ENCODE data around the gene MT1G. TPM values are rescaled to one million over a fixed set of nuclear protein-coding genes. Genes with fewer than 3 reads are reported as not detected.

The MT1G gene
- total and polyA plus RNA-seq, 4 experiments from 2014 or later = 1.3 TPM; not detected in 3

GRCh38 chr16:56697456-56698155 lies 29.7 kb upstream of the MT1G start:
- intact Hi-C loops (cut with micrococcal nuclease) = no loop called here
- no peaks in the 10 kb centered on the region for H3K36me3 ChIP-seq (ENCODE audit: insufficient read depth, low read length)
- DNase-seq = no peak
- H3K9me3 ChIP-seq (ENCODE audit: control insufficient read depth in 1 of 2, low read length in 2 of 2) = no peaks in the 10 kb centered on the region
- H3K27ac ChIP-seq (ENCODE audit: low read depth, low read length) = no peak overlapping the region
- Mint-ChIP-seq H3K9me3 (peaks cover 0 to 7% (median 2%) of the 10 kb centered on the region in 8 donors), H3K27me3 (no peaks in the 10 kb centered on the region), H3K27ac (peak overlapping the region in 1 of 7 donors; percentile 57), H3K36me3 (no peaks in the 10 kb centered on the region), H3K4me1 (peaks cover 7 to 8% (median 8%) of the 10 kb centered on the region in 4 donors), H3K4me3 (peak overlapping the region in 1 of 8 donors; percentile 18)
- POLR2A ChIA-PET (ENCODE audit: partially characterized antibody) = no interaction called here
- no peaks in the 10 kb centered on the region for H3K27me3 ChIP-seq (ENCODE audit: insufficient read depth, low read length)
- CTCF ChIA-PET (ENCODE audit: partially characterized antibody) = interaction anchor here (0.7 to 2.0 kb wide), 3 partner anchors 54 to 121 kb away, joined by 3 to 10 read pairs (median 6); no protein-coding TSS in a partner anchor
- no peak overlapping the region for H3K4me3 ChIP-seq (ENCODE audit: low read length in 2 of 2)
- peaks cover 7% of the 10 kb centered on the region for H3K4me1 ChIP-seq (ENCODE audit: insufficient read depth, low read length)

- H3K36me3 ChIP-seq (ENCODE audit: insufficient read depth, low read length) = no peaks in the 10 kb centered on the region
- no peak overlapping the region for H3K27ac ChIP-seq (ENCODE audit: low read depth, low read length)
- no peaks in the 10 kb centered on the region for H3K27me3 ChIP-seq (ENCODE audit: insufficient read depth, low read length)
- Mint-ChIP-seq H3K9me3 (peaks cover 0 to 7% (median 2%) of the 10 kb centered on the region in 8 donors), H3K4me3 (no peak overlapping the region), H3K4me1 (no peaks in the 10 kb centered on the region), H3K36me3 (no peaks in the 10 kb centered on the region), H3K27ac (no peak overlapping the region), H3K27me3 (no peaks in the 10 kb centered on the region)
- intact Hi-C loops (cut with micrococcal nuclease) = no loop called here
- H3K9me3 ChIP-seq (ENCODE audit: control insufficient read depth in 1 of 2, low read length in 2 of 2) = no peaks in the 10 kb centered on the region
- ChIA-PET POLR2A (ENCODE audit: partially characterized antibody) (interaction anchor here (1.0 kb wide), 1 partner anchor 13 kb away, joined by 4 read pairs; no protein-coding TSS in a partner anchor), CTCF (ENCODE audit: partially characterized antibody) (interaction anchor here (0.9 to 2.0 kb wide), 3 partner anchors 118 to 132 kb away, joined by 3 to 6 read pairs (median 4); no protein-coding TSS in a partner anchor)
- DNase-seq = no peak
- no peaks in the 10 kb centered on the region for H3K4me1 ChIP-seq (ENCODE audit: insufficient read depth, low read length)
- no peak overlapping the region for H3K4me3 ChIP-seq (ENCODE audit: low read length in 2 of 2)
These were observed 27.4 kb upstream of the MT1G start for GRCh38 chr16:56695246-56695645.

GRCh38 chr16:56691885-56692284 lies 24.0 kb upstream of the MT1G start:
- no peaks in the 10 kb centered on the region for H3K27me3 Mint-ChIP-seq
- no peak overlapping the region for H3K4me3 Mint-ChIP-seq
- peaks cover 0 to 2% (median 0%) of the 10 kb centered on the region in 8 donors for H3K9me3 Mint-ChIP-seq
- H3K27ac Mint-ChIP-seq = no peak overlapping the region
- H3K4me1 Mint-ChIP-seq = no peaks in the 10 kb centered on the region
- no peak for DNase-seq
- no peaks in the 10 kb centered on the region for H3K9me3 ChIP-seq (ENCODE audit: control insufficient read depth in 1 of 2, low read length in 2 of 2)
- ChIA-PET CTCF (ENCODE audit: partially characterized antibody) (interaction anchor here (1.6 kb wide), 1 partner anchor 10 kb away, joined by 5 read pairs; no protein-coding TSS in a partner anchor), POLR2A (ENCODE audit: partially characterized antibody) (no interaction called here)
- peaks cover 0 to under 1% of the 10 kb centered on the region in 2 donors for H3K36me3 Mint-ChIP-seq
- H3K4me1 ChIP-seq (ENCODE audit: insufficient read depth, low read length) = no peaks in the 10 kb centered on the region
- H3K27me3 ChIP-seq (ENCODE audit: insufficient read depth, low read length) = no peaks in the 10 kb centered on the region
- no peaks in the 10 kb centered on the region for H3K36me3 ChIP-seq (ENCODE audit: insufficient read depth, low read length)
- intact Hi-C loops (cut with micrococcal nuclease) = no loop called here
- H3K27ac ChIP-seq (ENCODE audit: low read depth, low read length) = no peak overlapping the region
- no peak overlapping the region for H3K4me3 ChIP-seq (ENCODE audit: low read length in 2 of 2)

GRCh38 chr16:56690420-56691122 lies 22.7 kb upstream of the MT1G start:
- no peak for DNase-seq
- ChIA-PET POLR2A (ENCODE audit: partially characterized antibody) (no interaction called here), CTCF (ENCODE audit: partially characterized antibody) (no interaction called here)
- H3K27ac ChIP-seq (ENCODE audit: low read depth, low read length) = no peak overlapping the region
- H3K27ac Mint-ChIP-seq = no peak overlapping the region
- no peaks in the 10 kb centered on the region for H3K36me3 ChIP-seq (ENCODE audit: insufficient read depth, low read length)
- no peak overlapping the region for H3K4me3 ChIP-seq (ENCODE audit: low read length in 2 of 2)
- H3K9me3 Mint-ChIP-seq = peaks cover 0 to 4% (median 1%) of the 10 kb centered on the region in 8 donors
- H3K27me3 Mint-ChIP-seq = no peaks in the 10 kb centered on the region
- peaks cover 2 to 9% of the 10 kb centered on the region in 2 donors for H3K36me3 Mint-ChIP-seq
- no peaks in the 10 kb centered on the region for H3K9me3 ChIP-seq (ENCODE audit: control insufficient read depth in 1 of 2, low read length in 2 of 2)
- no peaks in the 10 kb centered on the region for H3K4me1 Mint-ChIP-seq
- no peaks in the 10 kb centered on the region for H3K27me3 ChIP-seq (ENCODE audit: insufficient read depth, low read length)
- no peaks in the 10 kb centered on the region for H3K4me1 ChIP-seq (ENCODE audit: insufficient read depth, low read length)
- intact Hi-C loops (cut with micrococcal nuclease) = no loop called here
- no peak overlapping the region for H3K4me3 Mint-ChIP-seq

GRCh38 chr16:56689171-56689570 lies 21.3 kb upstream of the MT1G start:
- Histone ChIP-seq H3K4me1 (ENCODE audit: insufficient read depth, low read length) (no peaks in the 10 kb centered on the region), H3K9me3 (ENCODE audit: control insufficient read depth in 1 of 2, low read length in 2 of 2) (no peaks in the 10 kb centered on the region), H3K27me3 (ENCODE audit: insufficient read depth, low read length) (no peaks in the 10 kb centered on the region), H3K27ac (ENCODE audit: low read depth, low read length) (no peak overlapping the region), H3K36me3 (ENCODE audit: insufficient read depth, low read length) (no peaks in the 10 kb centered on the region), H3K4me3 (ENCODE audit: low read length in 2 of 2) (no peak overlapping the region)
- no peaks in the 10 kb centered on the region for H3K27me3 Mint-ChIP-seq
- H3K4me3 Mint-ChIP-seq = no peak overlapping the region
- peaks cover 2 to 13% of the 10 kb centered on the region in 2 donors for H3K36me3 Mint-ChIP-seq
- peaks cover 0 to 3% (median under 1%) of the 10 kb centered on the region in 4 donors for H3K4me1 Mint-ChIP-seq
- intact Hi-C loops (cut with micrococcal nuclease) = no loop called here
- peaks cover 0 to 4% (median 1%) of the 10 kb centered on the region in 8 donors for H3K9me3 Mint-ChIP-seq
- DNase-seq = no peak
- POLR2A ChIA-PET (ENCODE audit: partially characterized antibody) = no interaction called here
- CTCF ChIA-PET (ENCODE audit: partially characterized antibody) = interaction anchor here (1.2 kb wide), 1 partner anchor 12 kb away, joined by 9 read pairs; no protein-coding TSS in a partner anchor
- H3K27ac Mint-ChIP-seq = no peak overlapping the region

GRCh38 chr16:56688762-56689161 lies 20.9 kb upstream of the MT1G start:
- intact Hi-C loops (cut with micrococcal nuclease) = no loop called here
- ChIA-PET CTCF (ENCODE audit: partially characterized antibody) (interaction anchor here (1.2 kb wide), 1 partner anchor 13 kb away, joined by 9 read pairs; no protein-coding TSS in a partner anchor), POLR2A (ENCODE audit: partially characterized antibody) (no interaction called here)
- Histone ChIP-seq H3K4me1 (ENCODE audit: insufficient read depth, low read length) (peaks cover 2% of the 10 kb centered on the region), H3K27ac (ENCODE audit: low read depth, low read length) (no peak overlapping the region), H3K36me3 (ENCODE audit: insufficient read depth, low read length) (no peaks in the 10 kb centered on the region), H3K9me3 (ENCODE audit: control insufficient read depth in 1 of 2, low read length in 2 of 2) (no peaks in the 10 kb centered on the region), H3K27me3 (ENCODE audit: insufficient read depth, low read length) (no peaks in the 10 kb centered on the region), H3K4me3 (ENCODE audit: low read length in 2 of 2) (no peak overlapping the region)
- Mint-ChIP-seq H3K4me3 (peak overlapping the region in 1 of 8 donors; percentile 43), H3K36me3 (peaks cover 2 to 14% of the 10 kb centered on the region in 2 donors), H3K27me3 (no peaks in the 10 kb centered on the region), H3K9me3 (peaks cover 0 to 4% (median 1%) of the 10 kb centered on the region in 8 donors), H3K27ac (no peak overlapping the region), H3K4me1 (peaks cover 2 to 7% (median 4%) of the 10 kb centered on the region in 4 donors)
- no peak for DNase-seq

GRCh38 chr16:56686758-56687157 lies 18.9 kb upstream of the MT1G start:
- intact Hi-C loops (cut with micrococcal nuclease) = no loop called here
- Mint-ChIP-seq H3K27me3 (no peaks in the 10 kb centered on the region), H3K4me3 (no peak overlapping the region), H3K9me3 (peaks cover 0 to 4% (median 1%) of the 10 kb centered on the region in 8 donors), H3K4me1 (peaks cover 9 to 25% (median 14%) of the 10 kb centered on the region in 4 donors), H3K36me3 (peaks cover 7 to 14% of the 10 kb centered on the region in 2 donors), H3K27ac (no peak overlapping the region)
- Histone ChIP-seq H3K27me3 (ENCODE audit: insufficient read depth, low read length) (no peaks in the 10 kb centered on the region), H3K27ac (ENCODE audit: low read depth, low read length) (no peak overlapping the region), H3K4me1 (ENCODE audit: insufficient read depth, low read length) (peaks cover 17% of the 10 kb centered on the region), H3K9me3 (ENCODE audit: control insufficient read depth in 1 of 2, low read length in 2 of 2) (no peaks in the 10 kb centered on the region), H3K4me3 (ENCODE audit: low read length in 2 of 2) (no peak overlapping the region), H3K36me3 (ENCODE audit: insufficient read depth, low read length) (no peaks in the 10 kb centered on the region)
- DNase-seq = no peak
- CTCF ChIA-PET (ENCODE audit: partially characterized antibody) = interaction anchor here (1.3 kb wide), 2 partner anchors 15 to 86 kb away, joined by 4 read pairs; no protein-coding TSS in a partner anchor
- POLR2A ChIA-PET (ENCODE audit: partially characterized antibody) = interaction anchor here (1.0 kb wide), 1 partner anchor 11 kb away, joined by 3 read pairs; no protein-coding TSS in a partner anchor

All from CD4-positive, alpha-beta memory T cell (primary cell).